GM12873 (cell line): ENCODE measurements around the gene LRBA.

Source experiments
- TF ChIP-seq, protein P1 (sequence below): IDR thresholded peaks from 2 replicates; pipeline ENCODE4 v1.5.1; 2012; ENCODE audit warnings: low read depth, mild to moderate bottlenecking, moderate library complexity, low read length, control low read depth; ENCODE audit not compliant: insufficient read depth; ENCODE audit errors: missing control alignments

The LRBA gene

DNA sequence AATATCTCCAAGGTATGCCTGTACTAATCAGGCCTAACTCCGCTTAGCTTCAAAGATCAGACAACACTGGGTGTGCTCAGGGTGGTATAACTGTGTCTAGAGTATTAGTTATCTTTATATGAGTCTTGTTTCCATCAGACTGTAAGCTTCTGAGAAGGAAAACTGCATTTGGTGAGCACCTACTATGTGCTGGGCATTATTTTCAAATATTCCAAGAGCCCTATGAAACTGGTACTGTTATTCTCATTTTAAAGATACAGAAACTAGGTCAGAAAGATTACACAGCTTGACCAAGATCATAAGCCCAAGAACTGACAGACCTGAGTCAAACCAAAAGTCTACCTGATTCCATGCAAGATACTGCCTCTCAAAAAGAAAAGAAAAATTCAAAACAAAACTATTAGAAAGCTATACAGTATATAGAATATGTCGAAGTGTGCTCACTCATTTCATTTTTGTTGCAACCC, 44.4 kb downstream of the LRBA start:
- TF ChIP-seq, protein P1, sequence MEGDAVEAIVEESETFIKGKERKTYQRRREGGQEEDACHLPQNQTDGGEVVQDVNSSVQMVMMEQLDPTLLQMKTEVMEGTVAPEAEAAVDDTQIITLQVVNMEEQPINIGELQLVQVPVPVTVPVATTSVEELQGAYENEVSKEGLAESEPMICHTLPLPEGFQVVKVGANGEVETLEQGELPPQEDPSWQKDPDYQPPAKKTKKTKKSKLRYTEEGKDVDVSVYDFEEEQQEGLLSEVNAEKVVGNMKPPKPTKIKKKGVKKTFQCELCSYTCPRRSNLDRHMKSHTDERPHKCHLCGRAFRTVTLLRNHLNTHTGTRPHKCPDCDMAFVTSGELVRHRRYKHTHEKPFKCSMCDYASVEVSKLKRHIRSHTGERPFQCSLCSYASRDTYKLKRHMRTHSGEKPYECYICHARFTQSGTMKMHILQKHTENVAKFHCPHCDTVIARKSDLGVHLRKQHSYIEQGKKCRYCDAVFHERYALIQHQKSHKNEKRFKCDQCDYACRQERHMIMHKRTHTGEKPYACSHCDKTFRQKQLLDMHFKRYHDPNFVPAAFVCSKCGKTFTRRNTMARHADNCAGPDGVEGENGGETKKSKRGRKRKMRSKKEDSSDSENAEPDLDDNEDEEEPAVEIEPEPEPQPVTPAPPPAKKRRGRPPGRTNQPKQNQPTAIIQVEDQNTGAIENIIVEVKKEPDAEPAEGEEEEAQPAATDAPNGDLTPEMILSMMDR, result no peak

DNA sequence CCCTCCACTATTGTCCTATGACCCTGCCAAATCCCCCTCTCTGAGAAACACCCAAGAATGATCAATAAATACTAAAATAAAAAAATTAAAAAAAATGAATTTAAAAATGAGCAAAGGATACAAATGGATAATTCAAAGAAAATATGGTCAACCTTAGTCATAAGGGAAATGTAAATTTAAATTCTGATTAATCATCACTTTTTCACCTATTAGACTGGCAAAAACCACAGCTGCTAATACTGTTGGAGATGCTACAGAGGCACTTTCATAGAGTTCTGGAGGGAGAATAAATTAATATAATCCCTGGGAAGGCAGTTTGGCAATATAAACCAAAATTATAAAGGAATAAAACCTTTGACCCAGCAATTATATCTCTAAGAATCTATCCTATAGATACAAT, 50.3 kb downstream of the LRBA start:
- TF ChIP-seq, protein P1, result no peak

DNA sequence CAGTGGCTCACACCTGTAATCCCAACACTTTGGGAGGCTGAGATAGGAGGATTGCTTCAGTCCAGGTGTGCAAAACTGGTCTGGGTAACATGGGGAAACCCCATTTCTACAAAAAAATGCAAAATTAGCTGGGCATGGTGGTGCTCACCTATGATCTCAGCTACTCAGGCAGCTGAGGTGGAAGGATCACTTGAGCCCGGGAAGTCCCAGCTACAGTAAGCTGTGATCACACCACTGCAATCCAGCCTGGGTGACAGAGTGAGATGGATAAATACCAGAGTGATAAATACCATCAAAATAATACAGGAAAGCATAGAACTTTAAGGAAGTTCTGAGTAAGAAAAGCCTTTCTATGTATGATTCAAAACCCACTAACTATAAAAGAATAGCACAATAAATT, 52.8 kb downstream of the LRBA start:
- TF ChIP-seq, protein P1, result no peak

DNA sequence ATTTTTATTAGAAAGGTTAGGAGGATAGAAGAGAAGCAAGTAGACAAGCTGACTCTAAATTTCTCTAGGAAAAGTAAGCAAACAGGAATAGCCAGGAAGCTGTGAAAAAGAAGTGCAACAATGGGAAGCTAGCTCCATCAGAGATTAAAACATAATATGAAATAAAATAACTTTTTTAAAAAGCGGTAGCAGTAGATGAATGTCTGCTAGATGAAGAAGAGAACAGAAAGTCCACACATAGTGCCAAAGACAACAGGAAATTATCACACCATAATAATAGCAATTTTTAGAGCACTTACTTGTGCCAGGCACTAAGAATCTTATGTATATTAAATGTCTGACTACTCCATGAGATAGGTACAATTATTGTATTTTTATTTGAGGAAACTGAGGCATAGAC, 53.5 kb downstream of the LRBA start:
- TF ChIP-seq, protein P1, result no peak

DNA sequence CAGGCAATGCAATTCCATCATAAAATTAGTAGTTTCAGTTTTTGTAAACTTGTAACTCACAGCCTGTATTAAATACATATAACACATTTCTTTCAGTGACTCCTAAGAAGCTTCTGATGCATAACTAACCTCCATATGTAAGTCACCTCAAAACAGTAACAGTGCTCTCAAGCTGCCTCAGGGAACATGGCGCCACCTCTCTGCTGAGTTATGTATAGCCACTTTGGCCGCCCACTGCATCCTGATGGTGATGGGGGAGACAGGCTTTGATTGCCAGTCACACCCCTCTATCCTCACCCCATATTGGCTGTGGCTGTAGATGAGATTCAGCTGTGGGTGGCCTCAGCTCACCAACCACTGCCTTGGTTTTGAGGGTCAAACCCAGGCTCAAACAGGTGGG, 54.3 kb downstream of the LRBA start:
- TF ChIP-seq, protein P1, result peak; percentile 62

DNA sequence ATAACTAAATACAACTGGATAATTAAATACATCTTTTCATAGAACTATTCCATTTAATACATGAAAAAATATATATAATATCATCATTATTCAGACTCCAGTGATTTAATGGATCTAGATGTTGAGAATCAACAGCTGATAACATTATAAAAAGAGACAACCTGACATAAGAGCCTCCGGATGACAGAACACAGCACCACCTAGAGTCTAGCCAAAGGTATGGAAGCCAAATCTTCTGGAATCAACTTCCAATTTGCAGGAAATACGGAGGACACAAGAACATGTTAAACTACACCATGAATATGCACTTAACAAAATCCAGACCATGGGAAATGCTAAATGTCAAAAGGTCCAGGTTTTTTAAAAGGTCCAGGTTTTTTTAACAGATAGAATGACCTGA, 55.0 kb downstream of the LRBA start:
- TF ChIP-seq, protein P1, result peak; percentile 34

DNA sequence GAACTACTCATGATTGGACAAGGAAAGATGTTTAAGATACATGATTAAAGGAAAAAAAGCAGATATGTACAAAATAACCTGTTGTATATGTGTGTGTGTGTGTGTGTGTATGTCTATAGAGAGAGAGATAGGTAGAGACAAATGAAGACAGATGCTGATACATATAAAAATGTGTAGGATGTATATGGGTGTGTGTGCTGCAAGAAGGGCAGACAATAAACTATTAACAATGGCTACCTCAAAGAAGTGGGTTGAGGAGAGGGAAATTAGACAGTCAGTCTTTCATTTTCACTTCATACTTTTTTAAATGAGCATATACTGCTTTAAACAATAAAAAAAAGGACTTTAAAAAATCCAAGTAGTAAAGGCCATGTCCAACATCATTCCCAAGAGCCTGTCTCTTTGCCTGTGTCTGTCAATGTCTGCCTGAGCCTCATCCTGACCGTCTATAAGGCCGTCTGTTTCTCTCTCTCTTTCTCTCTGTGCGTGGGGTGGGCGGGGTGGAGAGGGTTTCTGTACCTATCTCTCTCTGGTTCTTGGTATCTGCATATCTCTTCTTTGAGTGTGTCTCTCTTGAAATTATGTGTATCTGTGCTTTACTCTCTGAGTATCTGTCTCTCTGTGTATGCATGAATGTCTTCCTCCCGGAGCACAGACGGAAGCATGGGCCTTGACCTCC, 62.8 kb downstream of the LRBA start:
- TF ChIP-seq, protein P1, result no peak
